GM23338 (cell line): ENCODE measurements around the gene SMARCD2. TPM values are rescaled to one million over a fixed set of nuclear protein-coding genes. Genes with fewer than 3 reads are reported as not detected.

Experiments used
- ATAC-seq: fragments of 200-7000 bp; cut with Tn5 transposase; 3 replicates; pipeline ENCODE4 v1.9.1; 2020
- DNase-seq: peaks from one replicate; pipeline ENCODE4 v3.0.0-alpha.2; 2015; ENCODE audit warnings: low spot score
- H2AFZ ChIP-seq: fragments of 200-600 bp; sonication (generic); 2 replicates; pipeline ENCODE4 v1.8.0; 2016; ENCODE audit warnings: antibody characterized with exemption, mild to moderate bottlenecking, moderate library complexity
- H3F3A ChIP-seq: fragments of 200-600 bp; sonication (generic); replicated peaks from 2 replicates; pipeline ENCODE4 v1.8.0; 2017; ENCODE audit warnings: antibody characterized with exemption, mixed run types, low read depth
- H3K27ac ChIP-seq: fragments of 200-600 bp; sonication (generic); 2 replicates; pipeline ENCODE4 v1.6.1; 2016; ENCODE audit warnings: low read depth
- H3K27me3 ChIP-seq: fragments of 200-600 bp; sonication (generic); 2 replicates; pipeline ENCODE4 v1.8.0; 2016; ENCODE audit warnings: mild to moderate bottlenecking, mixed run types, moderate library complexity; ENCODE audit not compliant: insufficient read depth
- H3K36me3 ChIP-seq: fragments of 200-600 bp; sonication (generic); 2 replicates; pipeline ENCODE4 v1.8.0; 2016; ENCODE audit warnings: mild to moderate bottlenecking; ENCODE audit not compliant: insufficient read depth
- H3K4me1 ChIP-seq: fragments of 200-600 bp; sonication (generic); 2 replicates; pipeline ENCODE4 v1.8.0; 2016; ENCODE audit warnings: mild to moderate bottlenecking, moderate library complexity; ENCODE audit not compliant: insufficient read depth
- H3K4me2 ChIP-seq: fragments of 200-600 bp; sonication (generic); 2 replicates; pipeline ENCODE4 v1.7.1; 2017; ENCODE audit warnings: mixed run types
- H3K4me3 ChIP-seq: fragments of 200-600 bp; sonication (generic); 2 replicates; pipeline ENCODE4 v1.6.1; 2016; ENCODE audit warnings: mixed run types
- H3K79me2 ChIP-seq: fragments of 200-600 bp; sonication (generic); replicated peaks from 2 replicates; pipeline ENCODE4 v1.8.0; 2017; ENCODE audit warnings: mild to moderate bottlenecking; ENCODE audit not compliant: insufficient read depth
- H3K9me2 ChIP-seq: fragments of 200-600 bp; sonication (generic); 2 replicates; pipeline ENCODE4 v1.8.0; 2017; ENCODE audit not compliant: insufficient read depth
- H4K20me1 ChIP-seq: fragments of 200-600 bp; sonication (generic); replicated peaks from 2 replicates; pipeline ENCODE4 v1.8.0; 2017; ENCODE audit warnings: mild to moderate bottlenecking; ENCODE audit not compliant: insufficient read depth
- H3K27ac Mint-ChIP-seq: 2 replicates; pipeline ENCODE4 v1.8.0; 2020; ENCODE audit warnings: inconsistent platforms, mild to moderate bottlenecking, moderate library complexity, mixed read lengths
- H3K27me3 Mint-ChIP-seq: 3 replicates; pipeline ENCODE4 v1.8.0; 2022; ENCODE audit warnings: low read depth, mild to moderate bottlenecking, moderate library complexity, mixed read lengths, inconsistent platforms; ENCODE audit not compliant: insufficient read depth, poor library complexity
- H3K36me3 Mint-ChIP-seq: 3 replicates; pipeline ENCODE4 v1.8.0; 2021; ENCODE audit warnings: low read depth, mild to moderate bottlenecking, inconsistent platforms, moderate library complexity, mixed read lengths
- H3K4me1 Mint-ChIP-seq: 3 replicates; pipeline ENCODE4 v1.8.0; 2020; ENCODE audit warnings: mild to moderate bottlenecking, inconsistent platforms, mixed read lengths
- H3K4me3 Mint-ChIP-seq: 3 replicates; pipeline ENCODE4 v1.8.0; 2021; ENCODE audit warnings: moderate library complexity, mild to moderate bottlenecking, inconsistent platforms, mixed read lengths
- H3K9me3 Mint-ChIP-seq: 3 replicates; pipeline ENCODE4 v1.8.0; 2020; ENCODE audit warnings: moderate library complexity, mild to moderate bottlenecking, inconsistent platforms, mixed read lengths
- CREB1 ChIP-seq: fragments of 250-450 bp; sonication (Bioruptor Pico); IDR thresholded peaks from 2 replicates; pipeline ENCODE4 v1.5.0; 2020; ENCODE audit warnings: low read depth, mild to moderate bottlenecking, moderate library complexity
- ETS1 ChIP-seq: IDR thresholded peaks from 2 replicates; pipeline ENCODE4 v1.6.1; 2016; ENCODE audit warnings: antibody characterized with exemption
- EZH2phosphoT487 ChIP-seq: fragments of 200-600 bp; sonication (generic); IDR thresholded peaks from one replicate; pipeline ENCODE4 v1.8.1; 2018; ENCODE audit warnings: antibody characterized with exemption; ENCODE audit not compliant: unreplicated experiment
- NANOG ChIP-seq: IDR thresholded peaks from 2 replicates; pipeline ENCODE4 v1.6.1; 2016; ENCODE audit warnings: antibody characterized with exemption, borderline replicate concordance
- POLR2AphosphoS5 ChIP-seq: IDR thresholded peaks from 2 replicates; pipeline ENCODE4 v1.6.1; 2016; ENCODE audit warnings: antibody characterized with exemption, low read depth
- STAT1 ChIP-seq: IDR thresholded peaks from one replicate; pipeline ENCODE4 v1.6.1; 2016; ENCODE audit warnings: antibody characterized with exemption; ENCODE audit not compliant: unreplicated experiment
- ZNF114 ChIP-seq: fragments of 250-450 bp; sonication (Bioruptor Pico); IDR thresholded peaks from 2 replicates; pipeline ENCODE4 v1.5.0; 2020; ENCODE audit warnings: mild to moderate bottlenecking, moderate library complexity
- polyA plus RNA-seq: library from polyadenylated mRNA; unstranded; fragments of >200 nt; fragmentation: Nextera tagmentation; extraction: Ambion mirVana; gene quantifications from 2 replicates; pipeline ENCODE4 v1.2.1, GENCODE V29; 2016
- total RNA-seq: library from RNA; depleted of rRNA; stranded (reverse); fragments of >200 nt; shearing (Covaris generic); gene quantifications from 2 replicates; pipeline ENCODE4 v1.2.3, GENCODE V29; 2014
- TF ChIP-seq, protein P1 (sequence below), 2 experiments: fragments of 200-600 bp in 1 of 2; sonication (generic) in 1 of 2; conservative IDR thresholded peaks; 2 replicates each; pipeline versions ENCODE4 v1.5.1 to v1.6.1; 2016 to 2017; ENCODE audit warnings: antibody characterized with exemption in 2 of 2, low read depth in 2 of 2, mild to moderate bottlenecking in 2 of 2, moderate library complexity in 1 of 2

The SMARCD2 gene
- total and polyA plus RNA-seq, 2 experiments from 2014 or later: 36.4 to 133 TPM

- Mint-ChIP-seq H3K27ac (peak overlapping the region; percentile 100), H3K4me1 (peaks cover 20% of the 10 kb centered on the region), H3K36me3 (peaks cover 98% of the 10 kb centered on the region), H3K4me3 (peak overlapping the region; percentile 100), H3K9me3 (no peaks in the 10 kb centered on the region; the same call in 2 of the 3 replicates), H3K27me3 (peaks cover 16% of the 10 kb centered on the region)
- Histone ChIP-seq H3K4me3 (peak overlapping the region; percentile 84), H3K4me2 (peak overlapping the region; percentile 99), H3K36me3 (peaks cover 66% of the 10 kb centered on the region), H3K27ac (0 out of 2 replicates have a peak overlapping the region, but pooled peaks have one; percentile 85), H3F3A (peaks cover 12% of the 10 kb centered on the region; the same call in 1 of the 2 replicates), H3K79me2 (peaks cover 39% of the 10 kb centered on the region), H2AFZ (peak overlapping the region; percentile 19; the same call in 1 of the 2 replicates), H4K20me1 (peaks cover 35% of the 10 kb centered on the region), H3K27me3 (no peaks in the 10 kb centered on the region), H3K4me1 (peaks cover 6% of the 10 kb centered on the region; the same call in 1 of the 2 replicates), H3K9me2 (no peaks in the 10 kb centered on the region)
- ATAC-seq (no peak), DNase-seq (no peak)
- TF ChIP-seq STAT1: no peak
- TF ChIP-seq EZH2phosphoT487: no peak
These were observed 14.7 kb downstream of the SMARCD2 start for GRCh38 chr17:63827801-63828221.

DNA sequence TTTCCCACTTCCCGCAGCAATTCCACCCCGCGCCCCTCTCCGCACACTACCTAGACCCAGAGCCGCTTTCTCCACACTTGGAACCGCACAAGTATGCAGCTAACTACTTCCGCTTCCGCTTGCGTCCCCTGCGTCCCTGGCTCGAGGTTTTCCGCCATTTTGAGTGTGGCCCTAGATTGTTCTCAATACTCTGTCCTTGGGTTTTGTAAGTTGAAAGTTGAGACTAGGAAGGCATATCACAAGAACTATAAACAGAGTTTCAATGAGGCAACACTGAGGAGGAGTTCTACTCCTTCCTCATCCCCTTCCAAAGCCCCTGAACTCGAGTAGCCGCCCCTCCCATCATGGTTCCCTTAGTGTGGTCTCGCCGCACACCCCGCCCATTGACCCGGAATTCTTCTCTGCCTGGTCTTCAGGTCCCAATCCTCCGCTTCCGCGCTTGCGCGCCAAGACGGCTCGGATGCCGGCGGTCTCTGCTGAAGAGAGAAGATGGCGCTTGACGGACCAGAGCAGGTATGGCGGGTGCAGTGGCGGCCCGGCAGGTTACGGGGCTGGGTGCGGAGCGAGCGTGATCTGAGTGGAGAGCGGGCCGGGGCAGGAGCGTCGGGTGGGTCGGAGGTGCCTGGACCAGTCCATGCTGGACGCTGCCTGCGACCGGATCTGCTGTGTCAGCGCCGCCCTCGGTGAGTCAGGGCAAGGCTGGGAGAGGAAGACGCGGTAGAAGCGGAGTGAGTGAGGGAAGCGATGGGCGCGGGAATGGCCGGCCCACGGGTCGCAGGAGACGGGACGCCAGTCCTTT, 15.3 kb downstream of the SMARCD2 start, which contains the start of the genes FTSJ3 and PSMC5:
FTSJ3 (minus strand) TSS at position 662 of the 799 bp plus-strand sequence. CDS start 761 bp downstream, outside the sequence.
PSMC5 (plus strand) TSS at position 430 of the 799 bp plus-strand sequence; CDS start at position 490, 60 bp downstream.
- ATAC-seq (peak; percentile 90), DNase-seq (peak; percentile 96)
- Histone ChIP-seq H3K36me3 (peaks cover 70% of the 10 kb centered on the region), H3K27ac (peak within 1 kb of the TSS; percentile 85), H2AFZ (peak within 1 kb of the TSS; percentile 33), H3K9me2 (no peaks in the 10 kb centered on the region), H3F3A (peaks cover 11% of the 10 kb centered on the region; the same call in 1 of the 2 replicates), H3K79me2 (peaks cover 39% of the 10 kb centered on the region), H3K4me2 (peak within 1 kb of the TSS; percentile 99), H3K4me3 (peak within 1 kb of the TSS; percentile 84), H4K20me1 (peaks cover 39% of the 10 kb centered on the region), H3K4me1 (peaks cover 6% of the 10 kb centered on the region; the same call in 1 of the 2 replicates), H3K27me3 (no peaks in the 10 kb centered on the region)
- no peak for TF ChIP-seq NANOG
- TF ChIP-seq ZNF114 (CRISPR knock-in tag): no peak
- peak; percentile 72 for TF ChIP-seq CREB1 (CRISPR knock-in tag)
- peak; percentile 88 for TF ChIP-seq POLR2AphosphoS5
- peak; percentile 94 for TF ChIP-seq ETS1
- TF ChIP-seq, protein P1, sequence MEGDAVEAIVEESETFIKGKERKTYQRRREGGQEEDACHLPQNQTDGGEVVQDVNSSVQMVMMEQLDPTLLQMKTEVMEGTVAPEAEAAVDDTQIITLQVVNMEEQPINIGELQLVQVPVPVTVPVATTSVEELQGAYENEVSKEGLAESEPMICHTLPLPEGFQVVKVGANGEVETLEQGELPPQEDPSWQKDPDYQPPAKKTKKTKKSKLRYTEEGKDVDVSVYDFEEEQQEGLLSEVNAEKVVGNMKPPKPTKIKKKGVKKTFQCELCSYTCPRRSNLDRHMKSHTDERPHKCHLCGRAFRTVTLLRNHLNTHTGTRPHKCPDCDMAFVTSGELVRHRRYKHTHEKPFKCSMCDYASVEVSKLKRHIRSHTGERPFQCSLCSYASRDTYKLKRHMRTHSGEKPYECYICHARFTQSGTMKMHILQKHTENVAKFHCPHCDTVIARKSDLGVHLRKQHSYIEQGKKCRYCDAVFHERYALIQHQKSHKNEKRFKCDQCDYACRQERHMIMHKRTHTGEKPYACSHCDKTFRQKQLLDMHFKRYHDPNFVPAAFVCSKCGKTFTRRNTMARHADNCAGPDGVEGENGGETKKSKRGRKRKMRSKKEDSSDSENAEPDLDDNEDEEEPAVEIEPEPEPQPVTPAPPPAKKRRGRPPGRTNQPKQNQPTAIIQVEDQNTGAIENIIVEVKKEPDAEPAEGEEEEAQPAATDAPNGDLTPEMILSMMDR (conservative IDR thresholded peaks at IDR 0.05; ENCODE audit: low read depth in 2 of 2): peak; percentile 41 to 59
- Mint-ChIP-seq H3K4me3 (peak within 1 kb of the TSS; percentile 100), H3K9me3 (no peaks in the 10 kb centered on the region; the same call in 2 of the 3 replicates), H3K36me3 (peaks cover 98% of the 10 kb centered on the region), H3K27me3 (peaks cover 16% of the 10 kb centered on the region), H3K27ac (peak within 1 kb of the TSS; percentile 100), H3K4me1 (peaks cover 20% of the 10 kb centered on the region)
